Upper lobe of left lung (tissue), 6 donors: ENCODE measurements around the gene KLF6. TPM values are rescaled to one million over a fixed set of nuclear protein-coding genes. Genes with fewer than 3 reads are reported as not detected.
A peak's percentile ranks its signal among the peaks of the same experiment; 100 is the strongest.

Source experiments
- ATAC-seq, 2 donors: fragments of 200-7000 bp; cut with Tn5 transposase; one replicate each; pipeline ENCODE4 v1.9.1; 2022; ENCODE audit warnings: mild to moderate bottlenecking in 2 of 2, moderate library complexity in 2 of 2; ENCODE audit not compliant: low FRiP score in 2 of 2
- DNase-seq, 2 donors: peaks; one replicate each; pipeline ENCODE4 v3.0.0-alpha.2; 2019 to 2020
- H3K27ac ChIP-seq, 4 donors: fragments of 200-600 bp; sonication (generic); one replicate each; pipeline ENCODE4 v1.5.1; 2016 to 2019
- H3K27me3 ChIP-seq, 4 donors: fragments of 200-600 bp; sonication (generic); one replicate each; pipeline ENCODE4 v1.5.1; 2017 to 2019
- H3K36me3 ChIP-seq, 4 donors: fragments of 200-600 bp; sonication (generic); one replicate each; pipeline ENCODE4 v1.5.1; 2016 to 2019
- H3K4me1 ChIP-seq, 4 donors: fragments of 200-600 bp; sonication (generic); one replicate each; pipeline ENCODE4 v1.5.1; 2018 to 2019
- H3K4me3 ChIP-seq, 4 donors: fragments of 200-600 bp; sonication (generic); one replicate each; pipeline ENCODE4 v1.5.1; 2017 to 2019; ENCODE audit warnings: mild to moderate bottlenecking in 2 of 4, moderate library complexity in 1 of 4
- H3K9me3 ChIP-seq, 4 donors: fragments of 200-600 bp; sonication (generic); one replicate each; pipeline ENCODE4 v1.5.1; 2018 to 2019
- CTCF ChIP-seq, 6 experiments: fragments of 450-650 bp in 4 of 6; fragments of 200-600 bp in 2 of 6; sonication (generic) in 2 of 6; IDR thresholded peaks; one replicate each; pipeline ENCODE4 v1.5.1; 2016 to 2019; ENCODE audit warnings: antibody characterized with exemption in 6 of 6
- EP300 ChIP-seq, 4 donors: sonication (generic); formaldehyde crosslinking; IDR thresholded peaks; one replicate each; pipeline ENCODE4 v1.5.1; 2017; ENCODE audit warnings: antibody characterized with exemption in 4 of 4, control low read depth in 2 of 4
- POLR2A ChIP-seq, 4 donors: fragments of 450-650 bp; IDR thresholded peaks; one replicate each; pipeline ENCODE4 v1.5.1; 2016 to 2017; ENCODE audit warnings: antibody characterized with exemption in 4 of 4, mild to moderate bottlenecking in 2 of 4
- POLR2AphosphoS5 ChIP-seq, 2 donors: sonication (generic); formaldehyde crosslinking; IDR thresholded peaks; one replicate each; pipeline ENCODE4 v1.5.1; 2017; ENCODE audit warnings: antibody characterized with exemption in 2 of 2
- WGBS, 2 donors: methylation state at CpG; one replicate each; pipeline ENCODE4 v1.1.5; 2017 to 2018; 5-methylcytosine and 5-hydroxymethylcytosine counted together
- total RNA-seq, 6 donors: library from RNA; depleted of rRNA in 4 of 6; stranded (reverse); fragments of >200 nt in 4 of 6; gene quantifications; one replicate each; pipeline versions ENCODE4 v1.1.0 to v1.2.1, GENCODE V29; 2016 to 2021
- donor health status: DM: no; HTN: no; CAD: no; lungs with moderate emphysema.
- donor health status: DM: no; HTN: yes; CAD: no; lungs with severe emphysema.

Gene KLF6
- total RNA-seq, 6 donors from 2014 or later, result 164 to 439 (median 249) TPM

- Histone ChIP-seq H3K4me1 (peaks cover 53 to 66% (median 59%) of the 10 kb centered on the region in 4 donors), H3K4me3 (peak overlapping the region; percentile 65 to 91 (median 78)), H3K9me3 (no peaks in the 10 kb centered on the region), H3K27me3 (no peaks in the 10 kb centered on the region), H3K27ac (peak overlapping the region; percentile 100), H3K36me3 (peaks cover 30 to 68% (median 45%) of the 10 kb centered on the region in 4 donors)
- ATAC-seq, result no peak
- peak in 1 of 4 donors; percentile 11 for TF ChIP-seq POLR2A (IDR thresholded peaks at IDR 0.05)
- TF ChIP-seq POLR2AphosphoS5 (IDR thresholded peaks at IDR 0.05), result no peak
- WGBS, 2 donors, result 52 to 56% methylated on average over 16 of the region's 16 CpGs
- DNase-seq, result peak in 1 of 2 donors; percentile 78
Observed at GRCh38 chr10:3780771-3781467, 4.1 kb downstream of the KLF6 start.

GRCh38 chr10:3780021-3780770 is 4.8 kb downstream of the KLF6 start:
- 42 to 46% methylated on average over 9 to 17 of the region's 17 CpGs for WGBS, 2 donors
- ATAC-seq, result no peak
- H3K27ac ChIP-seq, result peak overlapping the region; percentile 100
- H3K4me3 ChIP-seq, result peak overlapping the region; percentile 65 to 91 (median 78)
- TF ChIP-seq CTCF (IDR thresholded peaks at IDR 0.05), result no peak
- peak; percentile 25 to 43 for TF ChIP-seq POLR2AphosphoS5 (IDR thresholded peaks at IDR 0.05)
- TF ChIP-seq EP300 (IDR thresholded peaks at IDR 0.05), result no peak
- TF ChIP-seq POLR2A (IDR thresholded peaks at IDR 0.05), result peak in 2 of 4 donors; percentile 30 to 42
- H3K9me3 ChIP-seq, result no peaks in the 10 kb centered on the region
- DNase-seq, result no peak
- no peaks in the 10 kb centered on the region for H3K27me3 ChIP-seq
- peaks cover 61 to 70% (median 64%) of the 10 kb centered on the region in 4 donors for H3K4me1 ChIP-seq
- peaks cover 30 to 75% (median 50%) of the 10 kb centered on the region in 4 donors for H3K36me3 ChIP-seq

GRCh38 chr10:3779158-3779741 is 5.8 kb downstream of the KLF6 start:
- peaks cover 61 to 77% (median 65%) of the 10 kb centered on the region in 4 donors for H3K4me1 ChIP-seq
- TF ChIP-seq POLR2AphosphoS5 (IDR thresholded peaks at IDR 0.05) (peak in 1 of 2 donors; percentile 33), CTCF (IDR thresholded peaks at IDR 0.05) (no peak), POLR2A (IDR thresholded peaks at IDR 0.05) (no peak)
- 77 to 90% methylated on average over 5 to 14 of the region's 14 CpGs for WGBS, 2 donors
- H3K9me3 ChIP-seq, result no peaks in the 10 kb centered on the region
- H3K36me3 ChIP-seq, result peaks cover 30 to 84% (median 50%) of the 10 kb centered on the region in 4 donors
- ATAC-seq (no peak), DNase-seq (peak in 1 of 2 donors; percentile 68)
- H3K27me3 ChIP-seq, result no peaks in the 10 kb centered on the region
- H3K4me3 ChIP-seq, result peak overlapping the region; percentile 11 to 91 (median 66)
- H3K27ac ChIP-seq, result peak overlapping the region; percentile 100

GRCh38 chr10:3778692-3779157 is 6.3 kb downstream of the KLF6 start:
- WGBS, 2 donors, result 69 to 72% methylated on average over 3 of the region's 3 CpGs
- Histone ChIP-seq H3K9me3 (no peaks in the 10 kb centered on the region), H3K27me3 (no peaks in the 10 kb centered on the region), H3K4me1 (peaks cover 61 to 77% (median 65%) of the 10 kb centered on the region in 4 donors), H3K4me3 (peak overlapping the region in 3 of 4 donors; percentile 10 to 67 (median 11)), H3K36me3 (peaks cover 30 to 87% (median 50%) of the 10 kb centered on the region in 4 donors), H3K27ac (peak overlapping the region; percentile 100)
- no peak for TF ChIP-seq POLR2A (IDR thresholded peaks at IDR 0.05)
- TF ChIP-seq POLR2AphosphoS5 (IDR thresholded peaks at IDR 0.05), result no peak
- TF ChIP-seq CTCF (IDR thresholded peaks at IDR 0.05), result no peak
- TF ChIP-seq EP300 (IDR thresholded peaks at IDR 0.05), result no peak
- no peak for DNase-seq
- ATAC-seq, result no peak
